IMR-90 (cell line): ENCODE data around the gene EIF2A. TPM values are rescaled to one million over a fixed set of nuclear protein-coding genes. Genes with fewer than 3 reads are reported as not detected.

ENCODE experiments used
- ATAC-seq: fragments of 200-7000 bp; cut with Tn5 transposase; 2 replicates; pipeline ENCODE4 v1.9.1; 2020; ENCODE audit warnings: low read depth, mild to moderate bottlenecking, moderate library complexity
- BruUV-seq: library from RNA; stranded (reverse); fragments of 400-500 nt; replicated peaks from 2 replicates; lab custom pipeline; 2021; lab: Mats Ljungman, UMichigan
- CTCF ChIA-PET: fragments of 300-600 bp; formaldehyde crosslinking; extraction: SDS; loops from one replicate; lab custom pipeline; 2021; ENCODE audit warnings: antibody characterized with exemption; lab: Yijun Ruan, JAX
- POLR2A ChIA-PET: fragments of 300-600 bp; sonication (Branson Sonifier 250); formaldehyde crosslinking; loops from one replicate; lab custom pipeline; 2022; ENCODE audit warnings: antibody characterized with exemption; ENCODE audit not compliant: unreplicated experiment; lab: Charles Lee
- DNase-seq: peaks from one replicate; pipeline ENCODE4 v3.0.0; 2013
- H2AFZ ChIP-seq: replicated peaks from 2 replicates; pipeline ENCODE3; 2013; ENCODE audit warnings: low read length, mild to moderate bottlenecking; ENCODE audit not compliant: poor library complexity
- H2AK5ac ChIP-seq: 2 replicates; pipeline ENCODE4 v1.6.1; 2013; ENCODE audit warnings: low read depth, low read length, inconsistent platforms
- H2AK9ac ChIP-seq: replicated peaks from 2 replicates; pipeline ENCODE3; 2013; ENCODE audit warnings: mild to moderate bottlenecking, low read depth, low read length, moderate library complexity; ENCODE audit not compliant: poor library complexity
- H2BK120ac ChIP-seq: 2 replicates; pipeline ENCODE4 v1.6.1; 2013; ENCODE audit warnings: low read depth, low read length, inconsistent platforms
- H2BK15ac ChIP-seq: 3 replicates; pipeline ENCODE4 v1.6.1; 2013; ENCODE audit warnings: low read depth, low read length, inconsistent platforms
- H2BK20ac ChIP-seq: 2 replicates; pipeline ENCODE4 v1.6.1; 2013; ENCODE audit warnings: low read depth, mild to moderate bottlenecking, inconsistent platforms, low read length, moderate library complexity
- H2BK5ac ChIP-seq: 2 replicates; pipeline ENCODE4 v1.6.1; 2013; ENCODE audit warnings: mild to moderate bottlenecking, low read depth, low read length, inconsistent platforms; ENCODE audit not compliant: poor library complexity, severe bottlenecking
- H3K14ac ChIP-seq: replicated peaks from 2 replicates; pipeline ENCODE4 v1.6.1; 2013; ENCODE audit warnings: low read depth, low read length, inconsistent platforms
- H3K18ac ChIP-seq: 2 replicates; pipeline ENCODE4 v1.6.1; 2013; ENCODE audit warnings: low read depth, low read length, control low read depth
- H3K23ac ChIP-seq: 2 replicates; pipeline ENCODE4 v1.6.1; 2013; ENCODE audit warnings: low read depth, low read length, inconsistent platforms
- H3K27ac ChIP-seq: 2 replicates; pipeline ENCODE4 v1.5.1; 2013; ENCODE audit warnings: mild to moderate bottlenecking, control low read depth, low read length; ENCODE audit not compliant: insufficient read depth
- H3K27me3 ChIP-seq: 2 replicates; pipeline ENCODE4 v1.6.1; 2013; ENCODE audit warnings: low read length; ENCODE audit not compliant: control insufficient read depth, insufficient read depth
- H3K36me3 ChIP-seq: 2 replicates; pipeline ENCODE4 v1.6.1; 2013; ENCODE audit warnings: low read length, mixed read lengths; ENCODE audit not compliant: control insufficient read depth, insufficient read depth
- H3K4ac ChIP-seq: 2 replicates; pipeline ENCODE4 v1.6.1; 2013; ENCODE audit warnings: low read depth, low read length, inconsistent platforms
- H3K4me1 ChIP-seq: 2 replicates; pipeline ENCODE4 v1.6.1; 2013; ENCODE audit warnings: low read length, mixed read lengths; ENCODE audit not compliant: control insufficient read depth, insufficient read depth
- H3K4me2 ChIP-seq: 2 replicates; pipeline ENCODE4 v1.6.1; 2013; ENCODE audit warnings: low read depth, mild to moderate bottlenecking, control low read depth, low read length, moderate library complexity
- H3K4me3 ChIP-seq: 2 replicates; pipeline ENCODE4 v1.5.1; 2013; ENCODE audit warnings: low read depth, mild to moderate bottlenecking, control low read depth, low read length, moderate library complexity; ENCODE audit not compliant: insufficient read depth
- H3K56ac ChIP-seq: 2 replicates; pipeline ENCODE4 v1.6.1; 2013; ENCODE audit warnings: low read length, inconsistent platforms; ENCODE audit not compliant: insufficient read depth; ENCODE audit errors: extremely low read depth
- H3K79me1 ChIP-seq, 2 experiments: 2 replicates each; pipeline ENCODE4 v1.6.1; 2013; ENCODE audit warnings: low read length in 2 of 2, inconsistent platforms in 1 of 2, low read depth in 1 of 2
- H3K9ac ChIP-seq: 2 replicates; pipeline ENCODE4 v1.6.1; 2013; ENCODE audit warnings: low read depth, low read length, control low read depth
- H3K9me1 ChIP-seq: 2 replicates; pipeline ENCODE4 v1.6.1; 2013; ENCODE audit warnings: low read length, inconsistent platforms; ENCODE audit not compliant: insufficient read depth
- H3K9me3 ChIP-seq: 2 replicates; pipeline ENCODE4 v1.6.1; 2013; ENCODE audit warnings: low read length; ENCODE audit not compliant: control insufficient read depth, insufficient read depth
- H4K20me1 ChIP-seq: 2 replicates; pipeline ENCODE4 v1.6.1; 2013; ENCODE audit warnings: low read length, inconsistent platforms; ENCODE audit not compliant: insufficient read depth
- H4K5ac ChIP-seq: 2 replicates; pipeline ENCODE4 v1.6.1; 2013; ENCODE audit warnings: mild to moderate bottlenecking, low read depth, low read length, control low read depth
- H4K8ac ChIP-seq, 2 experiments: 2 replicates each; pipeline ENCODE4 v1.6.1; 2013; ENCODE audit warnings: low read depth in 2 of 2, low read length in 2 of 2, control low read depth in 1 of 2, inconsistent platforms in 1 of 2
- H4K91ac ChIP-seq: 2 replicates; pipeline ENCODE4 v1.6.1; 2013; ENCODE audit warnings: low read depth, low read length, inconsistent platforms; ENCODE audit not compliant: insufficient read depth
- RCOR1 ChIP-seq: IDR thresholded peaks from 2 replicates; pipeline ENCODE4 v1.6.1; 2012; ENCODE audit warnings: mild to moderate bottlenecking, low read length, improper control_type of control experiment; ENCODE audit not compliant: insufficient replicate concordance
- WGBS, 2 experiments: methylation state at CpG; one replicate each; pipeline versions ENCODE4 v1.1.5 to v1.1.7; 2013; ENCODE audit warnings: missing lambda C conversion rate in 2 of 2; ENCODE audit not compliant: insufficient read length in 1 of 2; ENCODE audit errors: extremely low coverage in 2 of 2; 5-methylcytosine and 5-hydroxymethylcytosine counted together
- dilution Hi-C: fragments of 300-500 bp; cut with HindIII; formaldehyde crosslinking; loops from one replicate; pipeline ENCODE4 v1.14.3; 2018; ENCODE audit warnings: low sequenced_read_pairs; ENCODE audit not compliant: unreplicated experiment
- in situ Hi-C: fragments of 300-500 bp; cut with MboI; formaldehyde crosslinking; loops from 3 replicates; pipeline ENCODE4 v1.14.3; 2019; ENCODE audit warnings: low sequenced_read_pairs, inconsistent platforms, mixed read lengths
- intact Hi-C: fragments of 100-400 bp; cut with micrococcal nuclease; formaldehyde crosslinking; loops from 2 replicates; pipeline ENCODE4 v1.10.0; 2022
- polyA plus RNA-seq, 3 experiments: library from polyadenylated mRNA; depleted of rRNA; stranded (reverse); fragments of >200 nt; gene quantifications; 2 replicates each; pipeline ENCODE4 v1.2.3, GENCODE V29; 2012; ENCODE audit warnings: low replicate concordance in 1 of 3
- total RNA-seq: library from RNA; depleted of rRNA; stranded (reverse); fragments of >200 nt; gene quantifications from 2 replicates; pipeline ENCODE4 v1.2.3, GENCODE V29; 2012; rRNA removed

The EIF2A gene
- total and polyA plus RNA-seq, 2 of the 4 experiments (the other 2 are of a cell fraction), result 61.2 to 166 TPM

DNA sequence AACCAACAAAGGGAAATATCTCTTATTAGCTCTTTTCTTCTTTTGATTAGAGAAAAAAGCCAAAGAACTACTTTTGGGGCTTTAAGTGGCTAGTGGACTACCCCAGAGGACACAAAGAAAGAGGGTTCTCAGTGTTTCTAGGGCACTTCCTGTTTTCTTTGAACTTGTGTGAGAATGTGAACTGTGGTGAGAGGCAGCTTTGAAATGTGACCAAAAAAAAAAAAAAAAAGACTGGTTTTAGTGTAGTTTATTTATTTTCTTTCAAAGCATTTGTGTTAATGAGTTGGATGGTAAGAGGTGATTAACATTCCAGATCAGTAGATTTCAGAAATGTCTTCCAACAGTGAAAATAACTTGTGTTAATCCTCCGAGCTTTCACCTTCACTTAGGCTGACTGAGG is 88.9 kb downstream of the EIF2A start:
- Histone ChIP-seq H4K91ac (no peak overlapping the region), H3K79me1 (0 out of 4 replicates have a peak, but pooled peaks cover 0 to under 1% of the 10 kb centered on the region in 2 experiments), H3K18ac (no peak overlapping the region), H3K9ac (no peak overlapping the region), H4K8ac (no peak overlapping the region), H2AK5ac (no peak overlapping the region), H4K5ac (no peak overlapping the region), H4K20me1 (no peaks in the 10 kb centered on the region), H3K27me3 (no peaks in the 10 kb centered on the region), H3K9me3 (no peaks in the 10 kb centered on the region), H3K4me2 (no peak overlapping the region), H2BK5ac (no peak overlapping the region), H2BK20ac (no peak overlapping the region), H3K56ac (no peak overlapping the region), H3K36me3 (peaks cover 3% of the 10 kb centered on the region), H3K4ac (no peak overlapping the region), H2AK9ac (no peak overlapping the region), H2AFZ (no peak overlapping the region), H3K14ac (no peak overlapping the region), H2BK15ac (no peak overlapping the region), H3K4me1 (peaks cover 2% of the 10 kb centered on the region; the same call in 1 of the 2 replicates), H3K23ac (no peak overlapping the region), H3K9me1 (no peaks in the 10 kb centered on the region; the same call in 1 of the 2 replicates), H3K4me3 (no peak overlapping the region), H3K27ac (no peak overlapping the region), H2BK120ac (no peak overlapping the region)
- dilution Hi-C loops, result no loop called here
- intact Hi-C loops, result no loop called here
- peak; percentile 42; the same call in 1 of the 2 replicates for ATAC-seq
- in situ Hi-C loops, result no loop called here
- CTCF ChIA-PET, result interaction anchor here (0.6 kb wide), 1 partner anchor 36 kb away, joined by 3 read pairs; no protein-coding TSS in a partner anchor
- POLR2A ChIA-PET, result no interaction called here
- no peak for TF ChIP-seq RCOR1
- WGBS, 2 experiments, result no CpG with 5 or more reads among the region's 1 CpG
- no peak for DNase-seq
- no TSS peak for BruUV-seq

Other genes with a start within 250 kb of the EIF2A start
- gene TSC22D2, start 138.5 kb upstream of the EIF2A start, total RNA-seq, result 12.2 and 15.8 TPM in 2 replicates
- 16.7 and 20.5 TPM in 2 replicates for gene TSC22D2, start 138.5 kb upstream of the EIF2A start, polyA plus RNA-seq (2012; rRNA removed)
- gene SERP1, start 291 bp upstream of the EIF2A start, total RNA-seq, result 64.0 and 111 TPM in 2 replicates
- gene SERP1, start 291 bp upstream of the EIF2A start, polyA plus RNA-seq (2012; rRNA removed), result 73.4 and 106 TPM in 2 replicates
- 399 and 415 TPM in 2 replicates for gene SELENOT, start 56.5 kb downstream of the EIF2A start, total RNA-seq
- 344 and 365 TPM in 2 replicates for gene SELENOT, start 56.5 kb downstream of the EIF2A start, polyA plus RNA-seq (2012; rRNA removed)
- under 0.01 TPM in 1 of 2 replicates, not detected in the other for gene ERICH6, start 157.1 kb downstream of the EIF2A start, total RNA-seq
- not detected in 2 replicates for gene ERICH6, start 157.1 kb downstream of the EIF2A start, polyA plus RNA-seq (2012; rRNA removed)
- 24.7 and 26.1 TPM in 2 replicates for gene SIAH2, start 216.4 kb downstream of the EIF2A start, total RNA-seq
- 61.8 and 78.2 TPM in 2 replicates for gene SIAH2, start 216.4 kb downstream of the EIF2A start, polyA plus RNA-seq (2012; rRNA removed)